Measurements from ENCODE around the gene GPX6.
"Not testable (repeated sequence)": the region's sequence is repeated elsewhere in the genome, so short reads cannot be mapped to it uniquely, and the experiment has no call there.

GPX6 gene

GRCh38 chr6:28517964-28518363 is 2.4 kb upstream of the GPX6 start:
- no peak overlapping the region for H3K4me3 ChIP-seq (ENCODE audit: low read depth in 1 of 2, low read length in 2 of 2)
- H3K27me3 ChIP-seq (ENCODE audit: control insufficient read depth in 1 of 2, insufficient read depth in 2 of 2, low read length in 2 of 2): no peaks in the 10 kb centered on the region
- H3K4me1 ChIP-seq (ENCODE audit: insufficient read depth, low read length): no peaks in the 10 kb centered on the region
- no peak overlapping the region for H3K9ac ChIP-seq (ENCODE audit: low read length)
- H3K27ac ChIP-seq (ENCODE audit: low read depth, low read length): no peak overlapping the region
- H3K9me3 ChIP-seq (ENCODE audit: low read length): no peaks in the 10 kb centered on the region
- no peaks in the 10 kb centered on the region for H3K36me3 ChIP-seq (ENCODE audit: insufficient read depth, low read length)

DNA sequence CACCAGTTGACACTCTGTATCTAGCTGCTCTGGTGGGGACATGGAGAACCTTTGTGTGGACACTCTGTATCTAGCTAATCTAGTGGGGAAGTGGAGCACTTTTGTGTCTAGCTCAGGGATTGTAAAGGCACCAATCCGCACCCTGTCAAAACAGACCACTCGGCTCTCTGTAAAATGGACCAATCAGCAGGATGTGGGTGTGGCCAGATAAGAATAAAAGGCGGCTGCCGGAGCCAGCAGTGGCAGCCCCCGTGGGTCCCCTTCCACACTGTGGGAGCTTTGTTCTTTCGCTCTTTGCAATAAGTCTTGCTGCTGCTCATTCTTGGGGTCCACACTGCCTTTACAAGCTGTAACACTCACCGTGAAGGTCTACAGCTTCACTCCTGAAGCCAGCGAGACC is 3.2 kb downstream of the GPX6 start:
- not testable (repeated sequence) for H3K9ac ChIP-seq (ENCODE audit: low read length); H3K36me3 ChIP-seq (ENCODE audit: insufficient read depth, low read length); H3K27me3 ChIP-seq (ENCODE audit: control insufficient read depth in 1 of 2, insufficient read depth in 2 of 2, low read length in 2 of 2)

GRCh38 chr6:28511628-28512300 is 3.8 kb downstream of the GPX6 start:
- Histone ChIP-seq H3K27ac (ENCODE audit: low read depth, low read length) (no peak overlapping the region), H3K9me3 (ENCODE audit: low read length) (no peaks in the 10 kb centered on the region), H3K36me3 (ENCODE audit: insufficient read depth, low read length) (no peaks in the 10 kb centered on the region), H3K9ac (ENCODE audit: low read length) (no peak overlapping the region), H3K4me1 (ENCODE audit: insufficient read depth, low read length) (no peaks in the 10 kb centered on the region), H3K27me3 (ENCODE audit: control insufficient read depth in 1 of 2, insufficient read depth in 2 of 2, low read length in 2 of 2) (no peaks in the 10 kb centered on the region), H3K4me3 (ENCODE audit: low read depth in 1 of 2, low read length in 2 of 2) (no peak overlapping the region)

More for the DNA sequence above, 3.2 kb downstream of the GPX6 start:
- not testable (repeated sequence) for H3K27ac ChIP-seq (ENCODE audit: low read depth, low read length); H3K4me1 ChIP-seq (ENCODE audit: insufficient read depth, low read length); H3K4me3 ChIP-seq (ENCODE audit: low read depth in 1 of 2, low read length in 2 of 2); H3K9me3 ChIP-seq (ENCODE audit: low read length)

- H3K27ac ChIP-seq (ENCODE audit: low read depth, low read length): no peak overlapping the region
- H3K9me3 ChIP-seq (ENCODE audit: low read length): no peaks in the 10 kb centered on the region
- H3K36me3 ChIP-seq (ENCODE audit: insufficient read depth, low read length): no peaks in the 10 kb centered on the region
- H3K4me3 ChIP-seq (ENCODE audit: low read depth in 1 of 2, low read length in 2 of 2): no peak overlapping the region
- H3K4me1 ChIP-seq (ENCODE audit: insufficient read depth, low read length): no peaks in the 10 kb centered on the region
- no peaks in the 10 kb centered on the region for H3K27me3 ChIP-seq (ENCODE audit: control insufficient read depth in 1 of 2, insufficient read depth in 2 of 2, low read length in 2 of 2)
- no peak overlapping the region for H3K9ac ChIP-seq (ENCODE audit: low read length)
Measured at GRCh38 chr6:28506807-28507475, 8.7 kb downstream of the GPX6 start.

DNA sequence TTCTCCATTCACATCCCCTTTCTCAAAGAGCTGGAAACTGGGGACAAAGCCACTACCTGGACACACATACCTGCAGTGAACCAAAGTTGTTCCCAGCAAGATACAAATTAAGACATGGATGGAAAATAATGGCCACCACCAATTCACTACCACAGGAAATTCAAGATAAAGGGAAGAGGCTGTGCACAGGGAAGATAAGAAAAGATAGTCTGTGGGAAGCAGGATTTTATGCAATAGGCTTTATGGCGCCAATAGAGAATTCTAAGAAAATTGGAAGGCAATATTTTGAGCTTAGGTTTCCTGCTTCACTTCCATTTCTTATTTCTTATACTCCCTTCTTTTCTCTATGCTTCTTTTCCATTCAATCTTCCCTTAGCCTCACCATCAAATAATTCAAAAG is 9.9 kb downstream of the GPX6 start:
- H3K9me3 ChIP-seq (ENCODE audit: low read length): no peaks in the 10 kb centered on the region
- no peaks in the 10 kb centered on the region for H3K4me1 ChIP-seq (ENCODE audit: insufficient read depth, low read length)
- H3K9ac ChIP-seq (ENCODE audit: low read length): no peak overlapping the region
- H3K4me3 ChIP-seq (ENCODE audit: low read depth in 1 of 2, low read length in 2 of 2): no peak overlapping the region
- no peak overlapping the region for H3K27ac ChIP-seq (ENCODE audit: low read depth, low read length)
- H3K36me3 ChIP-seq (ENCODE audit: insufficient read depth, low read length): no peaks in the 10 kb centered on the region
- H3K27me3 ChIP-seq (ENCODE audit: control insufficient read depth in 1 of 2, insufficient read depth in 2 of 2, low read length in 2 of 2): no peaks in the 10 kb centered on the region

GRCh38 chr6:28502709-28503305 is 12.8 kb downstream of the GPX6 start:
- not testable (repeated sequence) for H3K4me3 ChIP-seq (ENCODE audit: low read depth in 1 of 2, low read length in 2 of 2); H3K9me3 ChIP-seq (ENCODE audit: low read length); H3K36me3 ChIP-seq (ENCODE audit: insufficient read depth, low read length)

DNA sequence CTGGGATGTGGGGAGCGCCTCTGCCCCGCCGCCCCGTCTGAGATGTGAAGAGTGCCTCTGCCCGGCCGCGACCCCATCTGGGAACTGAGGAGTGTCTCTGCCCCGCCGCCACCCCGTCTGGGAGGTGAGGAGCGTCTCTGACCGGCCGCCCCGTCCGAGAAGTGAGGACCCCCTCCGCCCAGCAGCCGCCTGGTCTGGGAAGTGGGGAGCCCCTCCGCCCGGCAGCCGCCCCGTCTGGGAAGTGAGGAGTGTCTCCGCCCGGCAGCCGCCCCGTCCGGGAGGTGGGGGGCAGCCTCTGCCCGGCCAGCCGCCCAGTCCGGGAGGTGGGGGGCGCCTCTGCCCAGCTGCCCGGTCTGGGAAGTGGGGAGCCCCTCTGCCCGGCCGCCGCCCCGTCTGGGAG is 13.5 kb downstream of the GPX6 start:
- H3K27me3 ChIP-seq (ENCODE audit: control insufficient read depth in 1 of 2, insufficient read depth in 2 of 2, low read length in 2 of 2); H3K36me3 ChIP-seq (ENCODE audit: insufficient read depth, low read length); H3K4me3 ChIP-seq (ENCODE audit: low read depth in 1 of 2, low read length in 2 of 2); H3K4me1 ChIP-seq (ENCODE audit: insufficient read depth, low read length); H3K27ac ChIP-seq (ENCODE audit: low read depth, low read length); H3K9ac ChIP-seq (ENCODE audit: low read length); H3K9me3 ChIP-seq (ENCODE audit: low read length): not testable (repeated sequence)

More at GRCh38 chr6:28502709-28503305, 12.8 kb downstream of the GPX6 start:
- H3K9ac ChIP-seq (ENCODE audit: low read length); H3K27ac ChIP-seq (ENCODE audit: low read depth, low read length); H3K4me1 ChIP-seq (ENCODE audit: insufficient read depth, low read length); H3K27me3 ChIP-seq (ENCODE audit: control insufficient read depth in 1 of 2, insufficient read depth in 2 of 2, low read length in 2 of 2): not testable (repeated sequence)

DNA sequence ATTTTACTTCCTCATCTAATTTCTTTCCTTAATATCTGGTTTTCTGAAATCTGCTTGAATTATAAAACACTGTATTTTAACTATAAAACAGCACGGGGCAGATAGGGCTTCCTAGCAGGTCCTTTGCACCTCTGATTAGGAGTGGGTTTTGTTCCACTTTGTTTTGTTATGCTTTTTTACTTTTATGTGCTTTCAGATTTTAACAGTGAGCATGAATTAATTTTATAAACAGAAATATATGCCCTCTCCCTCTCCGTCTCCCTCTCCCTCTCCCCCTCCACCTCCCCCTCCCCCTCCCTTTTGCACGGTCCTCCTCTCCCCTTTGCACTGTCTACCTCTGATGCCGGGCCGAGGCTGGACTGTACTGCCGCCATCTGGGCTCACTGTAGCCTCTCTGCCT is 14.3 kb downstream of the GPX6 start:
- no peaks in the 10 kb centered on the region for H3K9me3 ChIP-seq (ENCODE audit: low read length)
- no peak overlapping the region for H3K4me3 ChIP-seq (ENCODE audit: low read depth in 1 of 2, low read length in 2 of 2)
- H3K27ac ChIP-seq (ENCODE audit: low read depth, low read length): no peak overlapping the region
- H3K4me1 ChIP-seq (ENCODE audit: insufficient read depth, low read length): no peaks in the 10 kb centered on the region
- no peak overlapping the region for H3K9ac ChIP-seq (ENCODE audit: low read length)
- no peaks in the 10 kb centered on the region for H3K36me3 ChIP-seq (ENCODE audit: insufficient read depth, low read length)
- no peaks in the 10 kb centered on the region for H3K27me3 ChIP-seq (ENCODE audit: control insufficient read depth in 1 of 2, insufficient read depth in 2 of 2, low read length in 2 of 2)

GRCh38 chr6:28497893-28498292 is 17.7 kb downstream of the GPX6 start:
- no peak overlapping the region for H3K27ac ChIP-seq (ENCODE audit: low read depth, low read length)
- no peaks in the 10 kb centered on the region for H3K27me3 ChIP-seq (ENCODE audit: control insufficient read depth in 1 of 2, insufficient read depth in 2 of 2, low read length in 2 of 2)
- H3K4me3 ChIP-seq (ENCODE audit: low read depth in 1 of 2, low read length in 2 of 2): no peak overlapping the region
- no peaks in the 10 kb centered on the region for H3K4me1 ChIP-seq (ENCODE audit: insufficient read depth, low read length)
- no peaks in the 10 kb centered on the region for H3K36me3 ChIP-seq (ENCODE audit: insufficient read depth, low read length)
- H3K9ac ChIP-seq (ENCODE audit: low read length): no peak overlapping the region
- H3K9me3 ChIP-seq (ENCODE audit: low read length): no peaks in the 10 kb centered on the region

DNA sequence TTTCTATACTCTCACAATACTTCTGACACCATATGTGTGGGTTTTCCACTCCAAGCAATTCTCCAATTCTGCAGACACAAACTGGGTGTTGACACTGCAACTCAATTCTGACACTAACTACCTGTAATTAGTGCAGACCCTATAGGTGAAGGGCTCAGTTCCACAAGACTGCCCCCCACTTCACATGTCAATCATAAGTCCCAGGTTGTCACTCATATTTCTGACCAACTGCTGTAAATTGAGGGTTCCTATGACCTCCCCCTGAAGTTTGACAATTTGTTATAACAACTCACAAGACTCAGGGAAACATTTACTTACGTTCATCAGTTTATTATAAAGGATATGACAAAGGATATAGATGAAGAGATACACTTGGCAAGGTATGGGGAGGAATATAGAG is 18.3 kb downstream of the GPX6 start:
- Histone ChIP-seq H3K27ac (ENCODE audit: low read depth, low read length) (no peak overlapping the region), H3K27me3 (ENCODE audit: control insufficient read depth in 1 of 2, insufficient read depth in 2 of 2, low read length in 2 of 2) (no peaks in the 10 kb centered on the region), H3K9ac (ENCODE audit: low read length) (no peak overlapping the region), H3K9me3 (ENCODE audit: low read length) (no peaks in the 10 kb centered on the region), H3K4me3 (ENCODE audit: low read depth in 1 of 2, low read length in 2 of 2) (no peak overlapping the region), H3K4me1 (ENCODE audit: insufficient read depth, low read length) (no peaks in the 10 kb centered on the region), H3K36me3 (ENCODE audit: insufficient read depth, low read length) (no peaks in the 10 kb centered on the region)

DNA sequence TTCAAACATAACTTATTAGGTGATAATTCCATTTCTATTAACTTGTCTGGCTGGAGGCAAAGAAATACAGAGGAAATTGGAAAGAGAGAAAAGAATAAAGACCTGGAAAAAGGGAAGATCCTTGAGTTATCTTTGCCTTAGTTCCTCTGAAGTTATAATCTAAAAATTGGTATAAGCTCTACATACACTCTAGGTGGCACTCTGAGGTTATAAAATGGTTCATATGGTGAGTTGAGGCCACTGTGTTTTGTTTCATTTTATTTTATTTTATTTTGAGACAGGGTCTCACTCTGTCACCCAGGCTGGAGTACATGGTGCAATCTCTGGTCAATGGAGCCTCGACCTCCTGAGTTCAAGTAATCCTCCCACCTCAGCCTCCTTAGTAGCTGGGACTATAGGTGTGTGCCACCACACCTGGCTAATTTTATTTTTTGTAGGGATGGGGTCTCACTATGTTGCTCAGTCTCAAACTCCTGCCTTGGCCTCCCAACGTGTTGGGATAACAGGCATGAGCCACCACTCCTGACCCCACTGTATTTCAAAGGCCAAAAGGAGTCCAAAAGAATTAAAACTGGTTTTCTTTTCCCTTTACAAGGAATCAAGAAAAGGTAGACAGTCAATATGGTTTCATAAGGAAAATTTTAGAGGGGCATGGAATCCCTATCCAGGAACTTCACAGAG is 19.4 kb downstream of the GPX6 start:
- Histone ChIP-seq H3K9me3 (ENCODE audit: low read length) (no peaks in the 10 kb centered on the region), H3K36me3 (ENCODE audit: insufficient read depth, low read length) (no peaks in the 10 kb centered on the region), H3K4me3 (ENCODE audit: low read depth in 1 of 2, low read length in 2 of 2) (no peak overlapping the region), H3K27ac (ENCODE audit: low read depth, low read length) (no peak overlapping the region), H3K27me3 (ENCODE audit: control insufficient read depth in 1 of 2, insufficient read depth in 2 of 2, low read length in 2 of 2) (no peaks in the 10 kb centered on the region), H3K9ac (ENCODE audit: low read length) (no peak overlapping the region), H3K4me1 (ENCODE audit: insufficient read depth, low read length) (no peaks in the 10 kb centered on the region)

Data from muscle layer of colon (tissue), 2 donors.